ENCODE data around the gene SSH3.

DNA sequence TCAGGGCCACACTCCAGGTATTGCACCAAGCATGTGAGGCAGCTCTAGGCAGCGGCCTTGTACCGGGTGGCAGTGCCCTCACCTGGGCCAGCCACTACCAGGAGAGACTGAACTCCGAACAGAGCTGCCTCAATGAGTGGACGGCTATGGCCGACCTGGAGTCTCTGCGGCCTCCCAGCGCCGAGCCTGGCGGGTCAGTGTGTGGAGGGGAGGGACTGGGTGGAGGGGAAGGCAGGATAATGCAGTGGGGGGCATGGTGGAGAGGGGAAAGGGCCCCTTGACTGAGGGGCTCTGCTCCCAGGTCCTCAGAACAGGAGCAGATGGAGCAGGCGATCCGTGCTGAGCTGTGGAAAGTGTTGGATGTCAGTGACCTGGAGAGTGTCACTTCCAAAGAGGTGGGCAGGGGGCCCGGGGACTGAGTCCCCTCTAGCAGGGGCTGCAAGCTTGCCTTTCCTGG lies 4.2 kb downstream of the SSH3 start:
- TF ChIP-seq, protein P1, sequence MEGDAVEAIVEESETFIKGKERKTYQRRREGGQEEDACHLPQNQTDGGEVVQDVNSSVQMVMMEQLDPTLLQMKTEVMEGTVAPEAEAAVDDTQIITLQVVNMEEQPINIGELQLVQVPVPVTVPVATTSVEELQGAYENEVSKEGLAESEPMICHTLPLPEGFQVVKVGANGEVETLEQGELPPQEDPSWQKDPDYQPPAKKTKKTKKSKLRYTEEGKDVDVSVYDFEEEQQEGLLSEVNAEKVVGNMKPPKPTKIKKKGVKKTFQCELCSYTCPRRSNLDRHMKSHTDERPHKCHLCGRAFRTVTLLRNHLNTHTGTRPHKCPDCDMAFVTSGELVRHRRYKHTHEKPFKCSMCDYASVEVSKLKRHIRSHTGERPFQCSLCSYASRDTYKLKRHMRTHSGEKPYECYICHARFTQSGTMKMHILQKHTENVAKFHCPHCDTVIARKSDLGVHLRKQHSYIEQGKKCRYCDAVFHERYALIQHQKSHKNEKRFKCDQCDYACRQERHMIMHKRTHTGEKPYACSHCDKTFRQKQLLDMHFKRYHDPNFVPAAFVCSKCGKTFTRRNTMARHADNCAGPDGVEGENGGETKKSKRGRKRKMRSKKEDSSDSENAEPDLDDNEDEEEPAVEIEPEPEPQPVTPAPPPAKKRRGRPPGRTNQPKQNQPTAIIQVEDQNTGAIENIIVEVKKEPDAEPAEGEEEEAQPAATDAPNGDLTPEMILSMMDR (IDR thresholded peaks at IDR 0.05; ENCODE audit: insufficient read depth, low read depth, low read length) = no peak
- TF ChIP-seq EZH2 (IDR thresholded peaks at IDR 0.05; ENCODE audit: insufficient read depth, low read length) = no peak
